ENCODE results near the gene TRIP12.

DNA sequence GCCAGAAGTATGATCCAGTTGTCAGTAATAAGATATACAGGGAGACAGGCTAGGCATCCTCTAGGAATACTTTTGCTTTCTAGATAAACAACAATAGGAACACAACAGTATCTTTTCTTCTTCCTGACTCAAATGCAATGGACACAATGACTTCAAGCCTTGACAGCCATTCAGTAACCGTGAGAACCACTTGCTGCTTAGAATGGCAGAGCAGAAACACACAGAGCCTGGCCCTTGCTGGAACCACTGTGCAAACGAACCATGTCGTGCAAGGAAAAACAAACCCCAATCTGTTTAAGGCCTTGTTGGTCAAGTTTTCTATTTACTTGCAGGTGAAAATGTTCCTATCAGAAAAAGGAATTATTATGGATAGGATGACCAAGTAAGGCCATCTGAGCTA, 18.8 kb downstream of the TRIP12 start:
- no peak for TF ChIP-seq POLR2A (IDR thresholded peaks at IDR 0.05; ENCODE audit: low read length)
- TF ChIP-seq GATA1 (IDR thresholded peaks at IDR 0.05; ENCODE audit: low read depth, low read length) = no peak
